NCI-H510A (cell line): Measurements from ENCODE around the gene GNB1L.

ENCODE experiments used
- DNase-seq: peaks from one replicate; lab custom pipeline; 2025; lab: John Stamatoyannopoulos, UW

The GNB1L gene

DNA sequence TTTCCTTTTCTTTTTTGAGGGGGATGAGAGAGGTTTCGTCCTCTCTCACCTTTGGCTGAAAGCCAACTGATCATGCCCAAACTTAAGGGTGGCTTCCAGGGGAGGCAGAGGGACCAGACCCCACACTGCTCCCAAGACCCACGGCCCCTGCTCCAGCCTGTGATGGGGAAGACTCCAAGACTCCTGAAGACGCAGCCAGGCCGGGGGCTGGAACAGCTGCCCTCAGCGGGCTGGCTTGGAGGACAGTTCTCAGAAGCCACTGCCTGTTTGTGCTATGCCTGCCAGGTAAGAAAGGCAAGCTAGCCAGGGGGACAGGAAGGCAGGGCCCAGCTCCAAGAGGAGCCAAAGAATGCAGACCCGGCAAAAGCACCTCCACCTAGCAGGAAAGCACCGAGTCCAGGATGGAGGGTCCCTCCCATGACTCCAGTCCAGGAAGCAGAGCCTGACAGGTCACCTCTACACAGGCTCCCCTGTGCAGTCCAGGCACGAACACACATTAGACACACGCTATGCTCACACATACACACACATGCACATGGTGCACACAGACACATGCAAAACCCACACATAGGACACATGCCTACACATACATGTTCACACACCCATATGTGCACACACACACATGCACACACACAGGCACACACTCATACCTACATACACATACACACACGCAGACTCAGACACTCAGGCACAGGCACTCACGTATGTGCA, 31.3 kb downstream of the GNB1L start:
- no peak for DNase-seq

DNA sequence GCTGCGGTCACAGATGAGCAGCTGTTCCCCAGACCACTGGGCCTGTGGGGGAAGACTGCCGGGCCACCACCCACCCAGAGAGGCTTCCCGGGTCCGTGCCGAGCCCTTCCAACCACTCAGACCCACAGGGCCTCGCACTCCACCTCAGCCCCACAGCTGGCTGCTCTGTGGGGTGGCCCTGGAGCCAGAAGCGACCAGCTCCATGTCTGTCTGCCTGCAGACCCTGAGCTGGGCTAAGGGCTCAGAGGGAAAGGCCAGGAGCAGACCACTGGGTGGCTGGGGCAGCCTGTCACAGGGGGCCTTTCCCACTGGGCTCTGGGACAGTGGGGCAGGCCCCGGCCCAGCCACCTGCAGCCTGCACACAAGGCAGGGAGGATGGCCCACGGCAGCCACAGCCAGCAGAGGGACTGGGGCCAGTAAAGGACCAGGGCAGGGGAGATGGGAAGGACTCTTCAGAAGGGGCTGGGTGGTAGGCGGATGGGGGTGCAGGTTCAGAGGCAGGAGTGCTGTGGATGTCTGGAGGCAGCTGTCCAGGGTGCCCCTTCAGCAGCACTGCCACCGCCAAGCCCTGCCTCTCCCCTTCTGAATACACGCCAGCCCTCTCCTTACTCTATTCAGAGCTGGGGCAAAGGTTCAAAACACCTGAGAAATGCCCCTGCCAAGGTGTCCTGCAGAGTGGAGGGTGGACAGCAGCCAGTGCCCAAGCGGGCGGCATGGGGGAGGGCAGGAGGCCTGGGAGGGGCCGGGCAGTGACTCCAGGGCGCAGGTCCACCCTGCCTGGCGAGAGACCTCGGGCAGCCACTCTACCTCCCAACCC, 32.2 kb downstream of the GNB1L start:
- no peak for DNase-seq

DNA sequence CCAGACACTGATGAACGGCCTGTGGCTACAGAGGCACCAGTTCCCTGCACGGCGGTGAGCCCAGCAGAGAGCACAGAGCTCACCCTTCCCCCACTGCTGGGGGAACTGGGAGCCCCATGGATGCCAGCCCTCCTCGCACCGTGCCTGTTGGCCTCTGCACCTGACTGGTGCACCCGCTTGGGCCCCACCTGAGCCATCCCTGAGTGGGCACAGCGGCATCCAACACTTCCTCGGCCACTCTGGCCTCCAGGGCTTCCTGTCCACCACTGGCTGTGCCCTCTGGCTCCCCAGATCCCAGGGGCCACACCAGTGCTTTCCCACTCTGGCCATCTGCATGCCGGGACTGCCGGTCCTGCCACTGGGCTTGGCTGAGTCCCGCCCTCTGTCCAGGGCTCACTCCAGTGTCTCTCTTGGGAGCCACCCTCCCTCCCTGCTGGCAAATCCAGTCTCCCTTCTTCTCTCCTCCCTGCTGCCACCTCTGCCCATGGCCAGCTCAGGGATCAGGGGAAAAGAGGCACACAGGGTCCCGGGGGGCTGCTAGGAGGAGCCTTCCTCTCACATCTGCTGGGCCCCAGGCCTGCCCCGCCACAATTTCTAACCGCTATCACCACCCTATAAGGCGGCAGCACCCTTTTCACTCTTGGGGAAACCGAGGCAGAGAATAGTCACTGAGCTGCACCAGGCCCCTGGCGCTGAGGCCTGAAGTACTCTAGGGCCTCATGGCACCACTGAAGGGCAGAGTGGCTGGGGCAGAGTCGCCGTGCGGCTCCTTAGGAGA, 33.0 kb downstream of the GNB1L start:
- DNase-seq: no peak

DNA sequence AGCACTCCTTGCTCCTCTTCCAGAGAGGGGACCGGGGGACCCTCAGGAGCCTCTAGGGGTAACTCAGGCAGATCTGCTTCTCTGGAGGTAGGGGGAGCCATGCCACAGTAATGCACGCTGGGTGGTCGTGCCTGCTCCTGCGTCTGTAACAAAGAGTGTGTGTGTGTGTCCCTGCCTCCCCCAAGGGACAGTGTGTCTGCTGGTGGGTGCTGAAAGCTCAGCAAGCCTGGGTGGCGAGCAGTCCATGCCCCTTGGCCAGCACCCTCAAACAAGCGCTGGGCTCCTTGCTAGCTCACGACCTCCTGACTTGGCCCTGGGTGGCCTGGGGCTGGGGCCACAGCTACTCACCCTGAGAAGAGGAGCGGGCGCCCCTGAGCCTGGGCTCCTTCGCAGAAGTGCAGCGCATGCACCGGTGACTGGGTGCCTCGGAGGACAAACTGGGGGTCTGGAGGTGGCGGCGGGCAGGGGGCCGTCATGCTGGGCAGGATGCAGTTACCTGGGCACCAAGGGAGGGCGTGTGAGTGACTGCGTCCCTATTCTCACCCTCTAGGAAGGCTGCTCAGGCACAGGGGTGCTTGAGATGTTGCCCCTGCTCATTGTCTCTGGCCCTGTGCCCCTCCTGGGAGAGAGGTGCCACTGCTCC, 33.7 kb downstream of the GNB1L start:
- DNase-seq: no peak

DNA sequence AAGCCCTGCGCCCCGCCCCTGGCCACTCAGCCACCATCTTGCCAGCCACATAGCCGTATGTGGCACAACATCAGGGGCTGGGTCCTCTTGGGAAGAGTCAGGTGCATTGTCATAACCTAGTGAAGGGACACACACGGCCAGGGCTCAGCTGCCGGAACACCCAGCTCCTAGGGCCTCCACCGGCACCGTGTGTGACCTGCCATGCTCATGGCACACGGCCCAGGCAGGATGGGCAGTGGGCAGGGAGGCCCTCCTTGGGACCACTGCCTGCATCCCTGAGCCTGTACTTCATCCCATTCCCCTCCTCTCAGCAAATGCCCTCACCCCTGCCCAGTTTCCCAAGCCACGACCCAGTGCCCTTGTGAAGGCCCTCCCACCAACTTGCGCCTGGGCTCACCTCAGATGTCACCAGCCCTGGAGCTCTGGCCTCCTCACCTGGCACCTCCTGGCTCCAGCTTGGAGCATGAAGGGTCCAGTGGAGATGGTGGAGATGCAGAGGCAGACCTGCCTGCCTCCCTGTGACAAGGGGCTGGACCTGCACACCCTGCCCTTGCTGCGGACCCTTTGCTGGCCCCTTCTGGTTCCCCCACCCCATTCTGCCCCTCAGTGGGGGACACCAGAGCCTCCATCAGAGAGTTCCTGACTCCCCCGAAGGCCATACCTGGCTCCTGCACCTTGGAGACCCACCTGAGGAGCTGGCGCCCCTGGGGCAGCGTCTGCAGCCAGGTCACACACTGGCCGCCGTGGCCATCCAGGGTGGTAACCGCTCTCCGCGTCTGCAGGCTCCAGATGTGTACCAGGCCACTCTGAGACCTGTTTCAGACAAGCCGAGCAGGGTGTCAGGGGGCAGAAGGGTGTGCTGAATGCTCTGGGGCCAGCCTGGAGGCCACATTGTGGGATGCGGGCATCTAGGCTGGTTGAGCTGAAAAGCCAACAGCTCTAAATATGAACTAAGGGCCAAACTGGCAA, 34.5 kb downstream of the GNB1L start:
- DNase-seq: no peak

DNA sequence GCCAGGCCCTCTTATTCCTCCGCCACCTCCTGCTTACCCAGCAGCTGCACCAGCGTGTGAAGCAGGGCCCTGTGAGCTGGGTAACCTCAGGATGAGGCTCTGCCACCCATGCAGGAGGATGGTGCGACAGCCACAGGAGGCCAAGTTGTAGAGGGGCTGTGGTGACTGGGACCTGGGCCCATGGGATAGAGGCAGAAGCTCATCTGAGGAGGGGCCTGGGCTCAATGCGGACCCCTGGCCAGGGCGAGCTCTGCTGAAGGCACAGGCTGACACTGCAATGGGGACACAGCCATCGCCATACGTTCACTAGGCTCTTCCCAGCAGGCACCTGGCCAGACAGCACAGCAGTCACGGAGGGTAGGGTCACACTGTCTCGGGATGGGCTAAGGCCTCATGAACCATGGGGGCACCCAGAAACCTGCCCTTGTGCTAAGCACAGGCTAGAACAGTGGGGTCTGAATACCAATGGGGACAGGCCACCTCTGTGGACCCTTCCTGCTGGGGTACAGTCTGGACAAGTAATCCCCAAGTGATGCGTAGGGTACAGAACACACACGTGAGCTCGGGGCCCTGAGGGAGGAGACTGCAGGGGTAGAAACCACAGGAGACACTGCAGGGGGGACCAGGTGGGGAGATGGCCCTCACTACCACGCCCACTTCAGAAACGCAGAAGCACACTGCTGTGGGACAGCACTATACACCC, 35.3 kb downstream of the GNB1L start:
- DNase-seq: no peak

DNA sequence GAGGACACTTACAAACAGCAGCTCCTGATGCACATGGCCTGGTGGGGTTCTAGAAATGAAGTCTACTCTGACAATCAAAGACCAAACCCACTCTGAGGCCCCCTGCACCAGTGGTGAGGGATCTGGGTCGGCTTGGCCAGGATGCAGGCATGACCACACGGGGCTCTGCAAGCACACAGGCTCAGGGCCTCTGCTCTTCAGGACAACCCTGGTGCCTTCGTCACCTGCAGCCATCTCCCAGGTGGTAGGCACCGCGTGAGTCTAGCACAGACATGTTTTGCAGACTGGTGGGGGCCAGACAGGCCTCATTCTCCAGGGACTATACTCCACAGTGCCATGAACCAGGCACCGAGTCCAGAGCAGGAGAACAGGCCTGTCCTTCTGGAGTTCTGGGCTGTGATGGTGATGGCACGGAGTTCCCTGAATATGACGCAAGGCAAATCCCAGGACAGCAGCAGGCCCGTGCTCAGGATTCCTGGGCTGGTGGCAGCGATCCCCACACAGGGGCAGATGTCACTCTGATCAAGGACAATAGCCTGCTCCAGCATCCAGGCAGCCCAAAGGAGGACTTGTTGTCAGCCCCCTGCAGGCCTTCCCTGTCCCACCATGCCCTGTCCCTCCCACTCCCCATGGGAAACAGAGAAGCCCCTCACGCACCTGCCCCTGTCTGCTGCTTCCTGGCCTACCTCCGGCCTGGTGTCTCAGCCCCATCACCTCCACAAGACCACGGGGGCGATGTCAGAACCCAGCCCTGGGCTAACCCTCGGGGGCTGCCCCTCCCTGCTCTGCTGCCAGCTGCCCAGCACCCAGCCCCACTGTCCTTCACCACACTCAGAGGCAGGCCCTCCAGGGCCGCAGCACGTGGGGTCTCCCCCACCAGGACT, 36.1 kb downstream of the GNB1L start:
- peak; percentile 9 for DNase-seq

DNA sequence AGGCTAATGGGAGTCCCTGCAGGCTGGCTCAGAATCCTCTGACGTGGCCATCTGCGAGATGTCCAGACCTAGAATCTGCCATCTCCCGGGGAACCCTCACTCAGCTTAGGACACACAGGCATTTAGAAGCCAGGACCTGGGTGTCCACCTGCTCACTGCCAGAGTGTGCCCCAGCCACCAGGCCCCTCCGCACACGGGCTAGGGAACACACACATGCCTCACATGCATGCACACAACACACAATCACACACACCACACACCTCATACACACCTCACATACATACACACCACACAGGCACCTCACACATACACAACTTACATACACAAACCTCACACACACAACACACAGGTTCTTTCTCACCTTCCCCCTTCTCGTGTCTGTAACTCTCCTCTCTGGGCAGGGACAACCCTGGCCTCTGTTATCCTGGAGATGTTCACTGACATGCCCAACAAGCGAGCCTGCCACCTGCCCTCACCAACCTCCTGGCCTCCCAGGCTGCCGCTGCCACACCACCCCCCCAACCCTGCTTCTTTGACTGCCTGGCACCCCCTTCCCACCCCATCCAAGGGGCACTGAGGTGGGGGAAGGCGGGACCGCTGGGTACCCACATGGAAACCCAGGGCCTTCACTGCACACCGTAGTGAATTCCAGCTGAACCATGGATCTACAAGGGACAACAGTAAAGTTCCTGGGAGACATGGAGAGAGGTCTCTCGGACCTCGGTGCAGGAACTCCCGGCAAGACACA, 38.1 kb downstream of the GNB1L start:
- DNase-seq: no peak

DNA sequence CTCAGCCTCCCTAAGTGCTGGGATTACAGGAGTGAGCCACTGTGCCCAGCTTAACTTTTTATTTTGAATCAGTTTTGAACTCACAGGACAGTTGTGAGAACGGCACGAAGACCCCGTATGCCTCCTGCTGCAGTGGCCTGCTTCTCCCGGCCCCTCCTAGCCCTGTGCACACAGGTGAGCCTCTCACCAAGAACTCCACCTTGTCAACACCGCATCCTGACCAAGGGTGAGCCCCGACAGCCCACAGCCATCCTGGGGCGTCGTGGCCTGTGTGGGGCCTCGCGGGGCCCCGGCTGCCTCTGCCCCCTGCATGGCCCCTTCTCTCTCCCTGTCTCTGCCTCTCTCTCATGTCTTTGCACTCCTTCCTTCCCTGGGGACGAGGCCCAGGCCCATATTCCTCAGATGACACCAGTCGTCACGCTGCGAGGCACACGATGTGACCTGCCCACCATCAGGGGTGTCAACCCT, 38.8 kb downstream of the GNB1L start:
- no peak for DNase-seq

DNA sequence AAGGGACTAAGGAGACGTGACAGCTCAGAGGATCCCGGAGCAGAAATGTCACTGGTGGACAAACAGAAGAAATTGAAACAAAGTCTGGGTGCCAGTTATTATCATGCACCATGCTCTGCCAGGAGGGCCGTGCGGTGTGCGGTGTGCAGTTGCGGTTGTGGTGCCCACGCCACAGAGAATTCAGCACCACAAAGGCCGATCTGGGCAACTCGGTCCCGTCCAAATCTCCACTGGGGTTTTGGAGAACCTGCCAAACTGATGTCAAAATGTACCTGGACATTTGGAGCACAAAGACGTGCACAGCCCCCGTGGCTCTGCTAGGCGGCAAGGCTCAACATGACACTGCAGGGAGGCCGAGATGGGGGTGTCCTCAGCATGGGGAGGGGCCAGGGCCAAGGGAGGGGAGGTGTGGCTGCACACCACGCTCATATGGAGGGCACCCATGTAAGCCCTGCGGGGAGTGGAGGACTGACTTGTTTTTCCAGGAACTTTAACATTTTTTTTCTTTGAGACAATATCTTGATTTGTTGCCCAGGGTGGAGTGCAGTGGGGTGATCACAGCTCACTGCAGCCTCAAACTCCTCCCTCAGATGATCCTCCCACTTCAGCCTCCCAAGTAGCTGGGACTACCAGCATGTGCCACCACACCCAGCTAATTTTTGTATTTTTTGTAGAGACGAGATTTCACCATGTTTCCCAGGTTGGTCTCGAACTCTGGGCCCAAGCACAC, 39.4 kb downstream of the GNB1L start:
- DNase-seq: no peak

DNA sequence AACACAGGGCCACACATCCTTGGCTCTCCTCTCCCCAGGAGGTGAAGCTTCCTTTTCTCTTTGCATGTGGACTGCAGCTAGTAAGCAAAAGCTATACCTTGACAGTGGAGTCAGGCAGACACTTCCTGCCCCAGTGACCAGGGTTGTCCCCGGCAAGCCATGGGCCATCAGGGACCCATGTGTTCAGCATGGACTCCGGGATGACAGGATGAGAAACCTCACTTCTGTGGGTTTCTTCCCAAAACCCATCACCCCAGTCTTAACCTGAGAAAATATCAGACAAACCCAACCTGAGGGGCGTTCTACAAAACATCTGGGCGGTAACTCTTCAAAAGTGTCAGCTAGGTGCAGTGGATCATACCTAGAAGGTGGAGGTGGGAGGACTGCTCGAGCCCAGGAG, 40.2 kb downstream of the GNB1L start:
- DNase-seq: no peak

DNA sequence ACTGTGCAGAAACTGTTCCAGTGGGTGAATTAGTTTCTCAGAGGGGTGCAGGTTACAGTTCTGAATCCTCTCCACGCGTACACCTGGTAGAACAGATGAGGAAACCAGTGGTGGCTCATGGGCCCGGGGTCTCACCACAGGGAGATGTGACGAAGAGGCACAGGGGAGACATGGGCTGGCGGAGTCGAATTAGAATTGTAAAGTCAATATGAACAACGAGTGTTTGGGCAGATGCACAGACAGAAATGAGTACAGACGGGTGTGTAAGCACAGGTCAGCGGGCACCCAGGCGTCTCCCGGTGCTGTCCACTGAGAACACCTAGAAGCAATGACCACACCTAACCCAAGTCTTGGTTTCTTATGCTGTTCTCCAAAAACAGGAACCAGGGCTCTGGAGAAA, 41.8 kb downstream of the GNB1L start:
- no peak for DNase-seq

DNA sequence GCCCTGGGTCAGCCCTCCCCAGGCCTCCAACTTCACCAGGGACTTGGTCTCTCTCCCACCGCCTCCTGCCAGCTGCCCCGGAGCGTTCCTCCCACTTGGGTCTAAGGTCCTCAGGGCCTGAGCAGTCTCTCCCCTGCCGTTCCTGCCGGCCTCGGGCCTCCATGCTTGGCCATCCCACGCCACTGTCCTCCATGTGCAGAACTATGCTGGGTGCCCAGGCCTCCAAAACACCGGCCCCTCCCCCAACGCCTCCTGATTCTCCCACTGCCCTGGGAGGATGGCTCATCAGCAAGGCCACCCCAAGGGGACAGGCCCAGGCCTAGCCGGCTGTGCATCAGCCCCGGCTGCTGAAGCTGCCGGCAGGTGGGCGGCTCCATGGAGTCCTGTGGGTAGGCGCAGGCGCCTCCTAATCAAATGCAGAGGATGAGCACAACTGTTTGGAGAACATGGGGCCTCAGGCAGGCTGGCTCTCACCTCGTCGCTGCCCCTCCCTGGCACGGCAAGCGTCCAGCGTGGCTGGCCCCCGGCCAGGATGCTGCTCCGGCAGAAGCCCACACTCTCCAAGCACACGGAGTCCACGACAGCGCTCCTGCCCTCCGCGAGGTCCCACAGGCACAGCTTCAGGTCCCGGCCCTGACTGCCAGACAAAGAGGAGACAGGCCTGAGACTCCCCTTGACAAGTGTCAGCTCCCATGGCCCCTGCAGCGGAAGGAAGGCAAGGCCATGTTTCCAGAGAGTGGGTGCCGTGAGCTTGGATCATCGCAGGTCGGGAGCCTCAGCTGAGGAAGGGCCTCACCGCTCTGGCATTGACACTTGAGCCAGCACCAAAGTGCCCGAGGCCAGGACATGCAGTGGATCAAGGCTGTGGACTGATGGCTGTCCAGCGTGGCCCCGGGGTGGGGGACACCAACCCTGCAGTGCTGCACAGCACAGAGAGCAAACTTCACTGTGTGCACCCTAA, 42.6 kb downstream of the GNB1L start:
- no peak for DNase-seq

DNA sequence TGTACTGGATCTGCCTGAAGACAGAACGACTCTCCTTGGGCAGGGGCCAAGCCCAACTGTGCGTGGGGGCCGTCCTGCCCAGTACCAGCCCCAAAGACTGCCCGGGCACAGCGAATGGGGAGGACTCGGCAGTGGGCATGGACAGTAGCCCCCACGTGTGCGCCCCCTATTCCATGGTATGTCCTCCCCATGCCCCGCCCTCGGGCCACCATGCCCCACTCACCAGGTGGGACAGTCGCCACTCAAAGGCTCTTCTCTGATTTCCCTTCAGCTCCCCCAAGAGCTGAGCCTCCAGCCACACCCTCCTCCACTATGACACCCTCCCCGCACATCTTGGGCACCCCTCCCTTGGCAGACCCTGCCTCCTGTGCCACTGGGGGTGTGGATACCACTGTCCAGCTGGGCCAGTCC, 43.5 kb downstream of the GNB1L start:
- no peak for DNase-seq

DNA sequence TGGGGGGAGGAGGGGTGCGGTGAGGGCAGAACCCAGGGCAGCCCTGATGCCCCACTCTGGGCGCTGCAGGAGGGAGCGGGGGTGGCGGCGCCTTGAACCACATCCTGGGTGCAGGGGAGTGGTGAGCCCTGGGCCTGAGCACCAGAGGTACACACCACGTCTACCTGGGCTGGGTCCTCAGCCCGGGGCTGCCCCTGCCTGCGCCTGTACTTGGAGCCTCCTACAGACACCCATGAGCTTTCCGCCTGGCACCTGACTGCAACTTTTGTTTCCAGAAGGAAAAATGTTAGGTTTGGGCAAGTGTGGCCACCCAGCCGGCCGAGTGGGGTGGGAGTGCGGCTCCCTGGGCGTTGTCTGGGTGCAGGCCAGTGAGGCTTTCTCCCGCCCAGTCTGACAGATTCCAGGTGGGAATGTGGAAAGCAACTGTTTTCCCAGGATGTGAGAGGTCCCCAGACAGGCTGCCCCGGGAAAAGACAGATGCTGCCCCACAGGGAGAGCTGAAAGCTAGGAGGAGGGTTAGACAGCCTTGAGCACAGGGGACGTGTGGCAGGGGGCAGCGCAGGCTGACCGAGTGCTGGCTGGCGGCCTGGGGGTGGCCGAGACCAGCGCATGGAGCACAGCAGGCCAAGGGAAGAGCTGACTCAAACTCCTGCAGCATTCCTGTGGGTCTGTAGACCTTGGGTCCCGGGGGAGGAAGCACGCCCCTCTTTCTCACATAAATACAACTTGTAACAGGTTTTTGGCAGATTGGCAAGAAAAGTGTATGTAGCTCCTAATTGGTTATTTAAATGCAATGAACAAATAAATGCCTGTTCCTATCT, 44.1 kb downstream of the GNB1L start:
- no peak for DNase-seq

DNA sequence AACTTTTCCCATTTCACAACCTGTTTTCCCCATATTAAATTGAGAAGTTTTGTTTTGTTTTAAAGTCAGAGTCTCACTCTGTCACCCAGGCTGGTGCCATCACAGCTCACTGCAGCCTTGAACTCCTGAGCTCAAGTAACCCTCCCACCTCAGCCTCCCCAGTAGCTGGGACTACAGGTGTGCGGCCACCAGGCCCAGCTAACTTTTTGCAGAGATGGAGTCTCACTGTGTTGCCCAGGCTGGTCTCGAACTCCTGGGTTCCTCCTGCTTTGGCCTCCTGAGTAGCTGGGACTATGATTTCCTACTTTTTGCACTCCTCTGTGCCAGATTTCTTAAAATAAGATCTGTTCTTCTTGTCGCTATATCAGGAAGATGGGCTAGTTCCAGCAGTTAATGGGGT, 44.9 kb downstream of the GNB1L start:
- no peak for DNase-seq
